Mesenchymal stem cell (in vitro differentiated cells and primary cell): Measurements from ENCODE around the gene RND3.

Experiments
- DNase-seq: peaks from one replicate; pipeline ENCODE4 v3.0.0-alpha.2; 2013
- H2AFZ ChIP-seq: one replicate; pipeline ENCODE4 v1.6.1; 2013; ENCODE audit warnings: low read depth, mild to moderate bottlenecking, control low read depth, inconsistent platforms, low read length, moderate library complexity
- H2AK5ac ChIP-seq: 2 replicates; pipeline ENCODE4 v1.6.1; 2013; ENCODE audit warnings: low read length, moderate library complexity, mild to moderate bottlenecking, inconsistent platforms; ENCODE audit not compliant: severe bottlenecking
- H2BK120ac ChIP-seq: one replicate; pipeline ENCODE4 v1.6.1; 2013; ENCODE audit warnings: low read depth, mild to moderate bottlenecking, inconsistent platforms, low read length, moderate library complexity
- H2BK12ac ChIP-seq, 2 experiments: one replicate each; pipeline ENCODE4 v1.6.1; 2013; ENCODE audit warnings: inconsistent platforms in 2 of 2, low read length in 2 of 2, mild to moderate bottlenecking in 2 of 2, moderate library complexity in 2 of 2, control low read depth in 1 of 2
- H2BK15ac ChIP-seq: one replicate; pipeline ENCODE4 v1.6.1; 2013; ENCODE audit warnings: mild to moderate bottlenecking, low read depth, inconsistent platforms; ENCODE audit not compliant: poor library complexity, severe bottlenecking
- H2BK5ac ChIP-seq: 2 replicates; pipeline ENCODE4 v1.6.1; 2013; ENCODE audit warnings: low read depth, mild to moderate bottlenecking, low read length, control low read depth, inconsistent platforms; ENCODE audit not compliant: poor library complexity, severe bottlenecking
- H3K14ac ChIP-seq, 2 experiments: one replicate each; pipeline ENCODE4 v1.6.1; 2013; ENCODE audit warnings: inconsistent platforms in 2 of 2, low read length in 2 of 2, control low read depth in 1 of 2, mild to moderate bottlenecking in 1 of 2, moderate library complexity in 1 of 2
- H3K18ac ChIP-seq, 2 experiments: one replicate each; pipeline ENCODE4 v1.6.1; 2013; ENCODE audit warnings: inconsistent platforms in 2 of 2, low read length in 2 of 2, control low read depth in 1 of 2, low read depth in 1 of 2, mild to moderate bottlenecking in 1 of 2
- H3K23ac ChIP-seq, 2 experiments: one replicate each; pipeline ENCODE4 v1.6.1; 2013; ENCODE audit warnings: inconsistent platforms in 2 of 2, low read length in 2 of 2, mild to moderate bottlenecking in 2 of 2, moderate library complexity in 2 of 2, control low read depth in 1 of 2
- H3K27ac ChIP-seq: 2 replicates; pipeline ENCODE4 v1.5.1; 2013; ENCODE audit warnings: mild to moderate bottlenecking, moderate library complexity, low read length, control low read depth, inconsistent platforms; ENCODE audit not compliant: poor library complexity, severe bottlenecking
- H3K27me3 ChIP-seq, 2 experiments: 2 replicates each; pipeline versions ENCODE4 v1.6.1 to v1.7.0; 2013; ENCODE audit warnings: low read length in 2 of 2, mild to moderate bottlenecking in 2 of 2, moderate library complexity in 2 of 2, control low read depth in 1 of 2, inconsistent platforms in 1 of 2; ENCODE audit not compliant: control insufficient read depth in 1 of 2, insufficient read depth in 1 of 2
- H3K36me3 ChIP-seq, 2 experiments: 2 replicates each; pipeline versions ENCODE4 v1.6.1 to v1.7.0; 2013; ENCODE audit warnings: low read length in 2 of 2, control low read depth in 1 of 2, inconsistent platforms in 1 of 2, low read depth in 1 of 2, mild to moderate bottlenecking in 1 of 2; ENCODE audit not compliant: insufficient read depth in 2 of 2, control insufficient read depth in 1 of 2
- H3K4ac ChIP-seq, 2 experiments: one replicate each; pipeline ENCODE4 v1.6.1; 2013; ENCODE audit warnings: inconsistent platforms in 2 of 2, low read length in 2 of 2, mild to moderate bottlenecking in 2 of 2, moderate library complexity in 2 of 2, control low read depth in 1 of 2, low read depth in 1 of 2
- H3K4me1 ChIP-seq: 2 replicates; pipeline ENCODE4 v1.6.1; 2013; ENCODE audit warnings: low read depth, low read length, control low read depth; ENCODE audit not compliant: control insufficient read depth, insufficient read depth
- H3K4me2 ChIP-seq: 2 replicates; pipeline ENCODE4 v1.6.1; 2013; ENCODE audit warnings: low read length, mild to moderate bottlenecking, inconsistent platforms; ENCODE audit not compliant: poor library complexity, severe bottlenecking
- H3K4me3 ChIP-seq, 2 experiments: 2 replicates each; pipeline versions ENCODE4 v1.5.1 to v1.7.0; 2013; ENCODE audit warnings: low read length in 2 of 2, mild to moderate bottlenecking in 2 of 2, control low read depth in 1 of 2, low read depth in 1 of 2; ENCODE audit not compliant: insufficient read depth in 1 of 2
- H3K79me1 ChIP-seq: replicated peaks from 2 replicates; pipeline ENCODE4 v1.6.1; 2013; ENCODE audit warnings: mild to moderate bottlenecking, control low read depth, low read length, inconsistent platforms; ENCODE audit not compliant: poor library complexity, severe bottlenecking
- H3K9ac ChIP-seq: 2 replicates; pipeline ENCODE4 v1.7.0; 2013; ENCODE audit warnings: mild to moderate bottlenecking, low read length, moderate library complexity
- H3K9me3 ChIP-seq: 2 replicates; pipeline ENCODE4 v1.7.0; 2013; ENCODE audit warnings: mild to moderate bottlenecking, low read length; ENCODE audit not compliant: control insufficient read depth
- H4K8ac ChIP-seq: one replicate; pipeline ENCODE4 v1.6.1; 2013; ENCODE audit warnings: inconsistent platforms, mild to moderate bottlenecking, low read length, moderate library complexity
- H4K91ac ChIP-seq: one replicate; pipeline ENCODE4 v1.6.1; 2013; ENCODE audit warnings: mild to moderate bottlenecking, low read length, inconsistent platforms
- WGBS: methylation state at CpG from one replicate; pipeline ENCODE4 v1.1.7; 2013; ENCODE audit warnings: mixed read lengths; 5-methylcytosine and 5-hydroxymethylcytosine counted together

RND3 gene

DNA sequence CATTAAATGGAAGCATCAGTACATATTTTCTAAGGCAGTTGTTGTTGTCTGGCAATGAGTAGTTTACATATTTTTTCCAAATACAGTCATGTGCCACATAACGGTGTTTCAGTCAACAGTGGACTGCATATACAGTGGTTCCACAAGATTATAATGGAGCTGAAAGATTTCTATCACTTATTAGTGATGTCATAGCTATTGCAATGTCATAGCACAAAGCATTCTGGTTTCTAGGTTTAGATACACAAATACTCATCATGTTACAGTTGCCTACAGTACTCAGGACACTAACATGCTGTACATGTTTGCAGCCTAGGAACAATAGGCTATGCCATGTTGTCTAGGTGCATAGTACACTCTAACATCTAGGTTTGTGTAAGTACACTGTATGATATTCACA lies 45.0 kb downstream of the RND3 start:
- Histone ChIP-seq H3K9ac (no peak overlapping the region), H3K23ac (no peak overlapping the region), H4K91ac (no peak overlapping the region), H3K9me3 (no peaks in the 10 kb centered on the region), H2BK120ac (no peak overlapping the region), H2BK5ac (no peak overlapping the region), H2AFZ (no peak overlapping the region), H3K27ac (no peak overlapping the region), H4K8ac (no peak overlapping the region), H3K36me3 (no peaks in the 10 kb centered on the region), H3K18ac (no peak overlapping the region), H3K79me1 (no peaks in the 10 kb centered on the region), H3K27me3 (no peaks in the 10 kb centered on the region), H3K4me3 (no peak overlapping the region), H2BK12ac (no peak overlapping the region), H3K4me2 (no peak overlapping the region), H3K4me1 (no peaks in the 10 kb centered on the region), H2AK5ac (no peak overlapping the region), H2BK15ac (no peak overlapping the region), H3K14ac (no peak overlapping the region), H3K4ac (no peak overlapping the region)
- no peak for DNase-seq
- WGBS = 100% methylated on average over 1 of the region's 1 CpG

DNA sequence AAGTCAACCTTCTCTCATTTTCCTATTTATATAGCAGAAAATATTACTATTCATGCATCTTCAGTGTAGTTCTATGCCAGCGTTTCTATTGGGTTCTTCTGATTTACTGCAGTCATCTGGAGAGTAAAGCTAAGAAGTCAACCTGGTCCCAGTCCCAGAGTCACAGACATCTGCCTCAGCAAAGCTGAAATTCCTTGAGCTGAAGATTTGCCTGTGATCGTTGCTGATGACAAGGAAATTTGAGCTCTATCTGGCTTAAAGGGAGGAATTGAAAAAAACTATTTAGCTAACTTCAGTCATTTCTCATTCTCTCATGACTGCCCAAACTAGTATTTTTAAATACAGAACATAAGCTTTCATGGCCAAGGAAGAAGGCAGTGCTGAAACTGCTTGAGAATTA lies 45.7 kb downstream of the RND3 start:
- no peaks in the 10 kb centered on the region for H3K27me3 ChIP-seq
- H3K23ac ChIP-seq = no peak overlapping the region
- H4K91ac ChIP-seq = no peak overlapping the region
- H3K9ac ChIP-seq = no peak overlapping the region
- H3K4me3 ChIP-seq = no peak overlapping the region
- no peaks in the 10 kb centered on the region for H3K79me1 ChIP-seq
- no peak overlapping the region for H4K8ac ChIP-seq
- H3K4ac ChIP-seq = no peak overlapping the region
- H3K14ac ChIP-seq = no peak overlapping the region
- no peaks in the 10 kb centered on the region for H3K36me3 ChIP-seq
- no peak overlapping the region for H3K18ac ChIP-seq
- WGBS = 85% methylated on average over 2 of the region's 2 CpGs
- H3K4me2 ChIP-seq = no peak overlapping the region
- H2BK120ac ChIP-seq = no peak overlapping the region
- H2AK5ac ChIP-seq = no peak overlapping the region
- no peak overlapping the region for H3K27ac ChIP-seq
- no peak overlapping the region for H2AFZ ChIP-seq
- H2BK5ac ChIP-seq = no peak overlapping the region
- no peaks in the 10 kb centered on the region for H3K4me1 ChIP-seq
- no peak for DNase-seq
- H3K9me3 ChIP-seq = no peaks in the 10 kb centered on the region
- no peak overlapping the region for H2BK15ac ChIP-seq
- H2BK12ac ChIP-seq = no peak overlapping the region

DNA sequence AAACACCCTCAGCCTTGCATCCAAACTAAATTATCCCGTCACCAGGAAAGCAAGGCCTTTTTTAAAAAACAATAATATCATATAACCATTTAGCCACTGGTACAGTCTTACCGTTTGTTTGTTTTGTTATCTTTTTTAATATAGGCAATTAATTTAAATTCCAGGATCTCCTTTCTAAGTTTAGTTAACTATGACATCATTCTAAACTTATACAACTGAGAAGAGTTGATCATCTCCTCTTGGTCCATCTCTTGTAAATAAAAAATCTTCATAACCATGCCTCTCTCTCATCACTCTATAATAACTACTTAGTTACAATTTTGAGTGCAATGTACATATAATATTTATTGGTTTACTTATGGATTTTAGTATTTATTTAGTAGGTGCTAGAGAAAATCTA lies 46.2 kb downstream of the RND3 start:
- no peak overlapping the region for H3K9ac ChIP-seq
- no peak for DNase-seq
- H2AFZ ChIP-seq = no peak overlapping the region
- H3K36me3 ChIP-seq = no peaks in the 10 kb centered on the region
- no peak overlapping the region for H4K8ac ChIP-seq
- no peak overlapping the region for H3K4me3 ChIP-seq
- H3K14ac ChIP-seq = no peak overlapping the region
- H2BK120ac ChIP-seq = no peak overlapping the region
- no peak overlapping the region for H3K27ac ChIP-seq
- H3K9me3 ChIP-seq = no peaks in the 10 kb centered on the region
- H3K4me1 ChIP-seq = no peaks in the 10 kb centered on the region
- H2AK5ac ChIP-seq = no peak overlapping the region
- no peak overlapping the region for H3K23ac ChIP-seq
- no peak overlapping the region for H3K4ac ChIP-seq
- no CpG with 5 or more reads among the region's 2 CpGs for WGBS
- H2BK15ac ChIP-seq = no peak overlapping the region
- no peak overlapping the region for H3K18ac ChIP-seq
- no peaks in the 10 kb centered on the region for H3K79me1 ChIP-seq
- H4K91ac ChIP-seq = no peak overlapping the region
- no peak overlapping the region for H2BK12ac ChIP-seq
- H2BK5ac ChIP-seq = no peak overlapping the region
- no peaks in the 10 kb centered on the region for H3K27me3 ChIP-seq
- no peak overlapping the region for H3K4me2 ChIP-seq

DNA sequence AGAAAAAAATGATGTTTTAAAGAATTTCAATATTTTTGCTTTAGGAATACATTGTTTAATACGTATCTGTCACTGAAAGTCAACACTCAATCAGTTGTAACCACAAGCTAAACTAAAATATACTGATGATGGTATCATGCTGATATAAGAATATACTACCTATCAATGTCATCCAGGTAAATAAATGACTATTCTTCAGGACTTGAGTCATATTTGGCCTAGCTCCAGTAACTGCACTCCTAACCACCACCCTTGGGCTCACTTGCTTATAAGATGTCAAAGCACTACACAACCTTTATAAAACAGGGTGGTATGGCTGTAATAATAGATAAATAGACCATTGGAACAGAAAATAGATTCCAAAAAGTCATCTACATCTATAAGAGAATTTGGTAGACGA lies 48.8 kb downstream of the RND3 start:
- DNase-seq = no peak
- Histone ChIP-seq H2AFZ (no peak overlapping the region), H3K27me3 (no peaks in the 10 kb centered on the region), H2BK120ac (no peak overlapping the region), H3K27ac (no peak overlapping the region), H2BK15ac (no peak overlapping the region), H3K9ac (no peak overlapping the region), H4K91ac (no peak overlapping the region), H3K4me3 (no peak overlapping the region), H3K9me3 (no peaks in the 10 kb centered on the region), H2BK12ac (no peak overlapping the region), H2BK5ac (no peak overlapping the region), H2AK5ac (no peak overlapping the region), H3K36me3 (no peaks in the 10 kb centered on the region), H4K8ac (no peak overlapping the region), H3K23ac (no peak overlapping the region), H3K4me1 (no peaks in the 10 kb centered on the region), H3K79me1 (no peaks in the 10 kb centered on the region), H3K14ac (no peak overlapping the region), H3K4ac (no peak overlapping the region), H3K4me2 (no peak overlapping the region), H3K18ac (no peak overlapping the region)
- WGBS = 80% methylated on average over 1 of the region's 2 CpGs
